Measurements from ENCODE around the gene STRADA.

Gene STRADA

DNA sequence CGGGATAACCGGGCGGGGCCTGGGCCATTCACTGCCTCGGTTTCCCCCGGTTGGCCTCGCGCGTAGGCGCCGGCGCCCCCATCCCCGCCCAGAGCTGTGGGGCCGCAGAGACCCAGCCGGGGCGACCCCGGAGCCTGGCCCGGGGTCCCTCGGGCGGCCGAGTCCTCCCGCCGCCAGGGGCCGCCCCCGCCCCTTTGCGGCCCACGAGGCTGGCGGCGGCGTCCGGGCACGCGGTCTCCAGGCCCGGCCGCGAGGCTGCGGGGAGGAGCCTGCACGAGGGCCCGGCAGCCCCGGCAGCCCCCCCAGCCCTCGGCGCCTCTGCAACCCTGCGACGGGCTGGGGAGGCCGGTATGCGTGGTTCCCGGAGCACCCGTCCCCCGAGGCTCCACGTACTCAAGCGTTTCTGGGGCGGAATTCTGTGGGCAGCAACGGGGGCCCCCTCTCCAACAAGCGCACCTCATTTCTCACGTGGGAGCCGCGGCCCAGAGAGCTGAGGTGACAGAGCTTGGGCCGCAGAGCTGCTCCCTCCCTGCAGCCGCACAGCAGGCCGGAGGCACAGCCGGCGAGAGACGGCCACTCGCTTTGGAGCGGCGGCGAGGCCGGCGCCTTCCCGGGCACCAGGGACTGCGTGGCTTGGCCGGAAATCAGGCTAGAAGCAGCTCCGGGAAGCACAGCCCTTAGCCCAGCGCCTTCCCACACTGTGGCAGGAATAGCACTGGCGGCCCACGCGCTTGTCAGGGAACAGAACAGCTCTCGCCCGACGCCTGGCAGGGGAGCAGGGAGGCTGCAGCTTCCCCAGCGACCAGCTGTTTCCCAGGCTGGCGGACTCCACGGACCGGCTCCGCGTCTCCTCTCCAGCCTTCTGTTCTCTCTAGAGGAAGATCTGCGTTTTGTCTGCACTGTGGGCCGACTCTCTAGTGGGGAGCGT lies 40.8 kb downstream of the STRADA start:
- DNase-seq, result no peak

DNA sequence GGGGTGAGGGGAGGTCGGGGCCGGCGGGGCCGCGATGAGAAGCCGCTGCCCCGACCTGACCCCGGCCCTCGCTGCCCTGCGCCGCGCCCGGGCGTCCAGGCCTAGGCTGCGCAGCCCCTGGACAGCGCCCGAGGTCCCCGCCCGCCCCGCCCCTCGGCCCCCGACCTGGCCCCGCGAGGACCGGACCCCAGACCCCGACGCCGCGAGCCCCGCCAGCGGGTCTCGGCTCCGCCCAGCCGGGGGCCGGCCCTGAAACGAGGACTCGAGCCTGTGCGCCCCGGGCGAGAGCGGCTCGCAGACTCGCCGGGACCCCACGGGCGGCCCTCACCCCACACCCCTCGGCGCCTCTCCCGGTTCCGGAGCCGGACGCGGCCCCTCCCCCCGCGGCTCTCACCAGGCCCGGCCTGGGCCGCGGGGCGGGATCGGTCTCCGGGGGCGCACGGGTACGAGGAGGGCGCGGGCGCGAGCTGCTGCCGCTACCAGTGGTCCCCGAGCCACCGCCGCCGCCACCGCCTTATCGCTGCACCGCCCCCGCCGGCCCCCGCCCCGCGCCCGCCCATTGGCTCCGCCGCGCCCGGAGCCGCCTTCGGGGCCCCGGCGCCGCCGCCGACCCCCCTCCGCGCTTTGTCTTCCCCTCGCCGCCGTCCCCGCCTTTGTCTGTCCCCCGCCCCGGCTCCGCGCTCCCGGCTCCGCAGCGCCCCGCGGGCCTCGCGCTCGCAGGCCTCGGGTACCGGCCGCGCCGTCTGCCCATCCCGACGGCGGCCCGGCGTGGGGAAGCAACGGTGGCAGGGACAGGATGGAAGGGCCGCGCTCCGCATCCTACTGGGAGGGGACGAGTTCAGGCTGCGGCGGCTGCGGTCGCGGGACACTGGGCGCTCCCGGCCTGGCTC lies 41.7 kb downstream of the STRADA start, which contains the start of gene LIMD2:
TSS of gene LIMD2 (minus strand) at position 488 of the 890 bp plus-strand sequence. CDS start 827 bp downstream, outside the sequence.
- DNase-seq, result no peak

DNA sequence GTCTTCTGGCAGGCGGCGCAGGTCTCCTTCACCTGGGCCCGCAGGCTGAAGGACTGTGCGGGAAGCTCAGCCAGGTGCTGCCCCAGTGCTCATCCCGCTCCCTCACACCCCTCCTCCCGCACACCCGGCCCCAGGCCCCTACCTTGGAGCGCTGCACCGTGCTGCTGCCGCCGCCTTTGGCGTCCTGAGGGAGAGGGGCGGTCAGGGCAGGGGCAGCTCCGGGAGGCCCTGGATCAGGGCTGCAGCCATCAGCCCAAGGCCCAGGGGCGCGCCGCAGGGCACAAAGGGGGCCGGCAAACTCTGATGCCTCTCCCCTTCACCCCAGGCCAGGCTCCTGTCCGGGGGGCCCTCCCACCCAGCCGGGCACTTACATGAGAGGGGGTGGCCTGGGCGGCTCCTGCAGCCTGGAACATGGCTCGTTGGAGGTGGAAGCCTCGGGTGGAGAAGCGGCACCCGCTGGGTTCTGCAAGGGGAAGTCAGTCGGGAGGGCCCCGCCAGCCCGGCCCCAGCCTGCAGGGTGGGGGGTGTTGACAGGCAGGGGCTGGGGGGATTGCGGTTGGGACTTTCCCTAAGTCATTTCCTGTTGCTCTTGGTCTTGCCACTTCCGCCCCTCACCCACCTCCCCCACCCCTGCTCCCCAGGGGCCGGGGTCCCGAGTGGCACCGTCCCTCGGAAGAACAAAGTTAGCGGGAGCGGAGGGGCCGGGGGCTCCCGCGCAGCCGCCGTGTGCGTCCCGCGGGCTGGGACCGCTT lies 42.5 kb downstream of the STRADA start:
- DNase-seq, result no peak

DNA sequence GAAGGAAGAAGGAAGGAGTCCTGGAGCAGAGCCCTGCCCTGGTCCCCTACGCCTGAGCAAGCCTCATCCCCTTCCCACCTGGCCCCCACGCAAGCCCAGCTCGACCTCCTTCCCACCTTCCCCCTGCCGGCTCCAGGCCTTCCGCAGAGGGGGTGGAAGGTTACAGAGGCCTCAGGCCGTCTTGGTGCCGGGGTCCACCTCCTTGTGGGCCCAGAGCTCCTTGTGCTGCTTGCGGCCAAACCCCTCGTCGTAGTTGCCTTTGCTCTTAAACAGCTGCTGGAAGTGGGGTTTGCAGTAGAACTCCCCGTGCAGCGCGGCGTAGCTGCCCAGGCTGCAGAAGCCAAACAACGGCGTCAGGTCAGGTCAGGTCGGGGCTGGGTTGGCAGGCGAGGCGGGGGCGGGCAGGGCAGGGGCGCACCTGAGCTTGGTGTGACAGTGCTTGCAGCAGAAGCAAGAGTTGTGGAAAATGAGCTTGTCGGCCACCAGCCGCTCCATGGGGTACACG lies 43.2 kb downstream of the STRADA start:
- DNase-seq, result no peak

DNA sequence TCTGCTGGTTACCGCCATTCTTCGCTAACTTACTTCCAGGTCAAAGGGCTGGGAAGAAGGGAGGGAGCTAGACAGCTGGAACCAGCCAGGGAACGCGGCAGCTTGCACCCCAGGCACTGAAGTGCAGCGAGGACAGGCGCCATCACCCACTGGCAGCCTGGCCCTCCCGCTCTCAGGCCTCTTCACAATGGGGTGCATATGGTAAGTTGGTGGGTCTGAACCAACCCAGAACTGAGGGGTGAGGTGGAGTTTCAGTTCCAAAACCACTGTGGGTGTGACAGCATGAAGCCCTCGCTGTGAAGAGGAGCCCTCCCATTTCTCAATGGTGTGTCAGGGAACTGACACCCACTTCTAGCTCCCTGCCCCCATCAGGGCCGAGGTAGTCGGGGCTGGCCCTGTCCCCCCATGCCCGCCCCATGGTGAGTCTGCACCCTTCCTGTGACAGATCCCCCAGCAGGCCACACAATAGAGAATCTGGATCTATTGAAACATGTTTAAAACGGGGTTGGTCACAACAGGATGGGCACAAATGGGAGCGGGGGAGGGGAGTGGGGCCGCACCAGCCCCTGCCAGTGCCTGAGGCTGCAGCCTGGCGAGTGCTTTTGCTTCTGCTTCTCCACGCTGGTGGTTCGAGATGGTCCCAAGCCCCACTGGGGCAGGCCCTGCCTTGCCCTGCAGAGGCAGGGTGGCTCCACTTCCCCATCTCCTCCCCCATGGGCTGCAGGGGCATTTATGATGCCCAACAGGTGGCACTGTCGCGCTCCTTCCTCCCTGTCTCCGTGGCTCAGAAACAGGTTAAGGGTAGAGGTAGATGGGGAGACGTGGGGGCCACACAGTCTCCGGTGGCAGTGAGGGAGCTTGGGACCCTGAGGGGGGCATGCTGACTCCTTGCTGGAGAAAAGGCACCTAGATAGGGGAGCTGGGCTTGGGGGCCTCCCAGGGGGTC lies 44.0 kb downstream of the STRADA start:
- no peak for DNase-seq

DNA sequence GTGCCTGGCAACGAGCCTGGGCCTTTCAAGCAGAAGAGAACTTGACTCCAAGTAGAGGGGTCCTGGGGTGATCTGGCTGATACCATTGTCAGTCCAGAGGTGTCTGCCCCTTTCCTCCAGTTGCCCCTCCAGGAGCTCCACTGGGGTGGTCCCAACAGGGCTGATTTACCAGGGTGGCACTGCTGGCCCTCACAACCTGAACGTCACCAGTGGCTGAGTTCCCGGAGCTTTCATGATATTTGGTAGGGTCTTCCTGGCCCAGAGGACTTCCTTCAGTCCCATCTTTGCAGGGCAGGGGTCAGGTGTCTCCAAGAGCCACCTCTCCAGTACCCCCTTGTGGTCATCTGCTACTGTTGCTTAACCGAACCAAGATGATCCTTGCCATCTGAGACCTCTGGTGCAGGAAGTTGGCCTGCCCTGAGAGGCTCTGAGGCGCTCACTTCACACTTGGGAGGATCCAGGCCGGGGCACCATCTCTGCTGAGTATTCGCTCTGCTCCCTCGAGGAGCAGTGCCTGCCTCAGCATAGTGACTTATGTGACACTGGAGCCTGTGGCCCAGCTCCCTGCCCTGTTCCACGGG lies 45.1 kb downstream of the STRADA start:
- no peak for DNase-seq

DNA sequence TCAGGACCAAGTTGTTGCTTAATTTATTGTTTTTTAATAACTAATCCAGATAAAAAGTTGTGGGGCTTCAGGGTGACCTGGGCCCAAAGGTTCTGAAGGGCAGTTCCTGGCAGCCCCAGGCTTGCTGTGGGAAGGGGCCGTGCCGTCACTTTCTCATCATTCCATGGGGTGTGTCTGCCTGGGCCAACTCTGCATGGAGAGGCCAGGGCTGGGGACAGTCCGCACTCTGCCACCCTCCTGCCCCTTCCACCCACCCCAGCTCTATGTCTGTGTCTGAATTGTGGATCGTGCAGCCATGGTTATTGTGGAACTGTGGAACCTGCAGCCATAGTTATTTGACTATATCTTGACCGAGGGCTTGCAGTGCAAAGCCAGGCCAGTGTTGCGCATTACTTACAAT lies 45.7 kb downstream of the STRADA start:
- DNase-seq, result no peak

DNA sequence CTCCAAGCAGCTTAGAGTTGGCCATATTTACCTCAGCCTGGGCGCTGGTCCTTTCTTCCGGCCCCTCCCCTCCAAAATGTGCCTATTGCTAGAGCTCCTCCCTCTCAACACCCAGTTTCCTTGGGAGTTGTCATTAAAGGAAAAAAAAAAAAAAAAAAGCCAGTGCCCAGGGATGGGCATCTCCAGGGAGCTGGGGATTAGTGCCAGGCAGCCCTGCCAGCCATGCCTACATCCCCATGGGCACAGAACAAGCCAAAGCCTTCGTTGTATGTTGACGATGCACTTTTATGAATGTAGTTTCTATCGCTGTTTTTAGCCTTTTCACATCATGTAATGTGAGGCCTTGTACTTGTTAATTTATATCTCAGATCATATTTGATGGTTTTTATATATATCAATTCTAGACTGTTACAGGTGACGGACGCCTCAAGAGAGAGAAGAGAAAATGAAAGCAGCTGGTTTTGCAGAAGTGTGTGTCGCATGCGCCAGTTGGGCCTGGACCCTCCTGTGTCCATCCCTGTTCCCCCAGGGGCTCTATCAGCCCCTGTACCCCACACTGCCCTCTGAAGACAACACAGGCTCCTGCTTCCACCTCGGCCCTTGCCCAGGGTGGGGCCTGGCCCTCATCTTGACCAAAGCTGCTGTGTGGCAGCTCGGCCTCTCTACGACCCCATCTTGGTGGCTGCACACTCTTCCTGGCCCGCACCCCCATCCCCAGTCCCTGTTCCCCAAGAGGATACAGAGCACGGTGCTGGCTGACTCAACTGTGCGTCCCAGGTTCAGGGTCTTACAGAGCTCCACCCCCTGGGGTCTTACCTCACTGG lies 46.4 kb downstream of the STRADA start:
- no peak for DNase-seq

DNA sequence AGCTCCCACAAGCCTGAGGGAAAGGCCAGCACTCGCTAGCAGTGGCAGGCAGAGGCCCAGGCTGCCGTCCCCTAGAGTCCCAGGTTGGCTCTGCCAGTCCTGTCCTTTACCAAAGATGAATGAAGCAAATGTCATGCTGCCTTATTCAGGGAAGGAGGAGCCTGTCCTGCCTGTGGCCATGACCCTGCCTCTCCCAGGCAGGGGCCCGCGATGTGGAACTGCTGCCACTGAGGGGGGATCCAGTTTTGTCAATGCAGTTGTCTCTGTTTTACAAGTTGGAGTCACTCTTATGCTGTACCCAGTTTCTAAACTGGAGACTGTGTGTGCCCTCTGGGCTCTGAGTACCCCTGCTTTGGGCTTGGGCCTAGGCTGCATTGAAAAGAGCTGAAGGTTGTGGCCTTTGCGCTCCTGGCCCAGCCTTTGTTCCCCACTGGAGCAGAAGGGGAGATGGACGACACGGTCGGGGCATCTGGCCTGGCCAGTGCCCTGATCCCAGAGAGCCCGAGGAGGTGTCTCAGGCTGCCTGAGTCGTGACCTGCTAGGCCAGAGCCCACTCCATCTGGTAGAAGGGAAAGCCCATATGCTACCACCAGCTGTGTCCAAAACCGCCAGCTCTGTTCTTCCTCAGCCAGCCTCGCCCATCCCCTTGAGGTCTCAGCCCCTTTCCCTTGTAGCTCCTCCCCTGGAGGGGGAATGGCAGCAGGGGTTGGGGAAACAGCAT lies 47.2 kb downstream of the STRADA start:
- no peak for DNase-seq

DNA sequence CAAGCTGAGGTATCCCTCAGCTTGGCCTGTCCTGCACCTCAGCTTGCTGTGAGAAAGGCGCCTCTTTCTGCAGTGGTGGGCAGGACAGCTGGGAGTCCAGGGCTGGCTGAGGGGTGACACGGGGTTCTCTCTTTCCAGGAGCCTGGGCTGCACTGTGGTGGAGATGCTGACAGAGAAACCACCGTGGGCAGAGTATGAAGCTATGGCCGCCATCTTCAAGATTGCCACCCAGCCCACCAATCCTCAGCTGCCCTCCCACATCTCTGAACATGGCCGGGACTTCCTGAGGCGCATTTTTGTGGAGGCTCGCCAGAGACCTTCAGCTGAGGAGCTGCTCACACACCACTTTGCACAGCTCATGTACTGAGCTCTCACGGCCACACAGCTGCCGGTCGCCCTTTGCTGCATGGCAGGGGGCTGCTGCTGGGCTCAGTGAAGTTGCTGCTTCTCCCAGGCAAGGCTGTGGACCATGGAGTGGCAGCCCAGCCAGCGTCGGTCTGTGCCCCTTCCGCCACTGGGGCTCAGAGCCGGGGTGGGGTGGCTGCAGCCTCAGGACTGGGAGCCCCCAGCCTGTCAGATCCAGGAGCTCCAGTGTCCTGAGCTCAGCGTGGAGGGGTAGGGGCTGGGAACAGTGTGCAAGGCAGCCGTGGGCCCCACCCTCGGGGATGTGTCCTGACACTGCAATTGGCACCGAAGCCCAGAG lies 48.0 kb downstream of the STRADA start:
- no peak for DNase-seq

DNA sequence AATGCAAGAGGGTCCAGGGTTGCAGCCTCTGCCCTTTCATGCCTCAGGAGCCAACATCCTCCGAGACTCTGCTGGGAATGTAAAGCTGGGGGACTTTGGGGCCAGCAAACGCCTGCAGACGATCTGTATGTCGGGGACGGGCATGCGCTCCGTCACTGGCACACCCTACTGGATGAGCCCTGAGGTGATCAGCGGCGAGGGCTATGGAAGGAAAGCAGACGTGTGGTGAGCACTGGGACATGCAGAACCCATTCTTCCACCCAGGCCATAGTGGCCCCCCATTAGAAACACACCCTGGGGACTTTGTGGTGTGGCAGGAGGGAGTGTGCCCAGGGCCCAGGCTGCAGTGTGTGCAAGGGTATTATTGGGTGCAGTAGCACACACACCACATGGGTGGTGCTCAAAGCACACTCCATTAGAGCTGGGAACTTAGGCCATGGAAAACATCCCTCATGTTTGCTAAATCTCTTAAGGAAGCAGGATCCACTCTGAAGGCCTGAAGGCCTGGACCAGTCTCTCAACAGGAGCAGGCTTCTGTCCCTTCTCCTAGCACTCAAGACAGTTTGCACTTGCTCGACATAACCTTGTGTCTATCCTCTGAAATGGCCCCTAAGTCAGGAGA lies 49.3 kb downstream of the STRADA start:
- DNase-seq, result no peak

DNA sequence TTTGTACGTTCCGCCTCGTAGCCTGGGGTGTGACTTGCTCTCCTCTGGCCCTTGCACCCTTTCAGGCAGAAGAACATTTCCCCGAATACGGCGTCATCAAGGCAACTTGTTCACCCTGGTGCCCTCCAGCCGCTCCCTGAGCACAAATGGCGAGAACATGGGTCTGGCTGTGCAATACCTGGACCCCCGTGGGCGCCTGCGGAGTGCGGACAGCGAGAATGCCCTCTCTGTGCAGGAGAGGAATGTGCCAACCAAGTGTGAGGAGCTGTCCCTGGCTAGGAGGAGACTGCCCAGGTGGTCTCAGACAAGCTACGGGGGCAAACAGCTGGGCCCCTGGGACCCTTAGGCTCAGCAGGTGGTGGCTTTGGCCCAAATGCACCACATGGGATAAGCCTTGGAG lies 52.1 kb downstream of the STRADA start:
- DNase-seq, result no peak

DNA sequence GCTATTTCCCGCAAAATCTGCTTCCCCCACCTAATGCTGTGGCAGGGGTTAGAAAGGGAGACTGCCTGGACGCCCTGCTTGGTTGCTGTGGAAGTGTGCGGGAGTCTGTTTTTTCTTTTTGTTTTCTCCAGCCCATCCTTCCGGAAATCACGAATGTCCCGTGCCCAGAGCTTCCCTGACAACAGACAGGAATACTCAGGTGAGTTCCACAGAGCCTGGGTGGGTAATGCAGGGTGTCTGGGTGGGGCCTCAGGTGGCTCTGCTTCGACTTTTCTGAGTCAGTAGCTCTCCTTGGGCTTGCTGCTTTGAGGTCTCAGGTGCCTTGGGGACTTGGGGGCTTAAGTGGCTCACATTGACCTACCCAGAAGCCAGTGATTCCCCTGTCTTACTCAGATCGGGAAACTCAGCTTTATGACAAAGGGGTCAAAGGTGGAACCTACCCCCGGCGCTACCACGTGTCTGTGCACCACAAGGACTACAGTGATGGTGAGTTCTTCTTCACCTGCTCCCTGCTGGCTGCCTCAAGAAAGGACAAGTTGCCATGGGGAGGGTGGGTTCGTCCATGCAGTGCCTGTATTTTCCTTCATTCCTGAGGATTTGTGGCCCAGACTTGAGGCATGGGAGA lies 53.1 kb downstream of the STRADA start:
- no peak for DNase-seq

DNA sequence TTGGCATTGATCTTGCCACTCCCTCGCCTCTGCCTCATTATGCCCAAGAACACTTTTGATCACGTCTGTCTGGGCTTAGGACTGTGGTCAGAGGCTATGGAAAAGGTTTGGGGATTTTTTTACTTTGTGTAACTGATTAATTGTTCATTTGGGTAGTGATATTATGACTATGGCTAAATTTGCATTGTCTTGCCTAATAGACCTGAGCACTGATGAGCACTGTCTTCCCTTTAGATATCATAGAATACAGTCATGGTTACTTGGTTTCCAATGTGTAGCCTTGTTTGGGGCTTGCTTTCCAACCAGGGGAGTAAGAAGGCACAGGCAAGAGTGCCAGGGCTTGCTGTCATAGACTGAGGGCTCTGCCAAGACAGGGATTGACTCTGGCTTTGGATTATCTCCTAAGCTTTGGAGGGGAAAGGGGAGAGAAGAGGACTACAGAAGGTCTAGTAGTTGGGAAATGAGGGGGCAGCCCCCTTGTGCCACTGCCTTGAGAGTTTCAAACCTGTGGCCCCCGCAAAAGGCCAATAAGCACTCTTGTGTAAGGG lies 55.4 kb downstream of the STRADA start:
- DNase-seq, result no peak

DNA sequence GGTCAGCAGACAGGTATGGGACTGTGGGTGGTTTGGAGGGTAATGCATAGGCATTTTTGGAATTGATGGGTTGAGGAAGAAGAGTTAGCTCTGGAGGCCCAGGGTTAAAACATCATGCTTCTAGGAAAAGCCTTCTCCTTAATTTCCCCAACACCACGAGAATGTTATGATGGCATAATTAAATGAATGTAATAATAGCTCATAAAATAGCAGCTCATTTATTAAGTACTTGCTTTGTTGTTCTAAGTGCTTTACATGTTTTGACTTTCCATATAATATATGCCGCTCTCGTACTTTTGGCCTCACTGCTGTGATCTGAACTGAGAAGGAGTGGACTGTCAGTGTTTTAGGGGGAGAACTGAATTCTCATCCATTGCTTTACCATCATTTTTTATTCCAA lies 56.0 kb downstream of the STRADA start:
- no peak for DNase-seq

DNA sequence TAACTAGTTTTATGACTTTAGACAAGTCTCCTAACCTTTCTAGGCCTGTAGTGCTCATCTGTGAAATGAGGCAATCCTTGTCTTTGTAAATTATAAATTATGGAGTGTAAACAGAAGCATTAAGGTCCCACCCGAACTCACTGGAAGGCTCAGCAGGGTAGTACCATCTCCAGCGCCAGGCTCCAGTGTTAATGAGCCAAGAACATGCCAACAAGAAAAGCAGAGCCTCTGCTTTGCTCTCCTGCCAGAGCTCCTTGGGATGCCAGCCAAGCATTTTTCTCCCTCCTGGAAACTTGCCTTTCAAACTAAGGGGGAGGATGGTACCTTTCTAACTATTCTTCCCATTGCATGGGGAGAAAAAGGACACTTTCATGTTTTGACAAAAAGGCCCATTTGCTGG lies 56.6 kb downstream of the STRADA start:
- DNase-seq, result no peak

DNA sequence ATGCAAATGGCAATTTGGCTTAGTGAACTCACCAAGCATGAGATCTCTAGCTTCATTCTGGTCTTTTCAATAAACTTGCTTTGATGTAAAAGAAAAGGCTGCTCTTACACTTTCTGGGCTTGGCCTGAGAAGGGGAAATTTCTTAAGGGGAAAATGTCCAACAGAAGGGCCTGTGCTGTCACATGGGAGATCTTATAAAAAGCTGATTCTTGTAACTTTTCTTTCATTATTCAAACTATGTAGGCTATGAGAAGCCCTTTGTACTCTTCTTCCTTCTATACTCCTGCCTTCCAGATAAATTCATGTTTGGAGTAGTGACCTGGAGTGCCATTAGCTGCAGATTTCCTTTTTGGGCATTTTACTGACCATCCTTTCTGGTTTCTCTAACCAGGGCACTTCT lies 58.6 kb downstream of the STRADA start:
- DNase-seq, result no peak

DNA sequence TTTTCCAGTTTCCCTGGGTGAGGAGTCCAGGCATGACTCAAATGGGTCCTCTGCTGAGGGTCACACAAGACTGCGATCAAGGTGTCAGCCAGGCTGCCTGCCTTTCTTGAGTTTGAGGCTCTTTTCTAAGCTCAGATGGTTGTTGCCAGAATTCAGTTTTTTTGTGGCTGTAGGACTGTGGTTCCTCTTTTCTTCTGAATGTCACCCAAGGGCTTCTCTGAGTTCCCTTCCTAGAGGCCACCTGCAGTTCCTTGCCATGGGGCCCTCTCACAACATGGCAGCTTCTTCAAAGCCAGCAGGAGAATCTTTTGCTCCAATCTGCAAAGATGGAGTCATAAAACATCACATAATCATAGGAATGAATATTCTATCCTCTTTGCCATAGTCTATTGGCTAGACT lies 59.2 kb downstream of the STRADA start:
- no peak for DNase-seq
